GM10847 (cell line): ENCODE measurements around the gene RPS6KB1.

Experiments used
- POLR2A ChIP-seq: IDR thresholded peaks from 2 replicates; pipeline ENCODE4 v1.6.1; 2011; ENCODE audit not compliant: insufficient read length; ENCODE audit errors: extremely low read depth

Gene RPS6KB1

GRCh38 chr17:59892924-59893675 is at the start of gene RPS6KB1, which contains the start of gene TUBD1:
Gene RPS6KB1 (plus strand): TSS chr17:59893121. CDS start chr17:59893185, 64 bp downstream.
Gene TUBD1 (minus strand): TSS chr17:59892943. CDS start chr17:59891002, 1,941 bp downstream.
- TF ChIP-seq POLR2A: peak; percentile 97

GRCh38 chr17:59844884-59845594 is 47.9 kb upstream of the RPS6KB1 start:
- TF ChIP-seq POLR2A: no peak

- no peak for TF ChIP-seq POLR2A
Measured at GRCh38 chr17:59845595-59846393, 47.1 kb upstream of the RPS6KB1 start.

GRCh38 chr17:59846394-59847165 is 46.3 kb upstream of the RPS6KB1 start:
- no peak for TF ChIP-seq POLR2A

GRCh38 chr17:59848385-59848668 is 44.6 kb upstream of the RPS6KB1 start:
- no peak for TF ChIP-seq POLR2A

- TF ChIP-seq POLR2A: no peak
Measured at GRCh38 chr17:59848778-59849177, 44.1 kb upstream of the RPS6KB1 start.

- TF ChIP-seq POLR2A: no peak
Measured at GRCh38 chr17:59851439-59852375, 41.2 kb upstream of the RPS6KB1 start.

- TF ChIP-seq POLR2A: no peak
Measured at GRCh38 chr17:59853168-59853918, 39.6 kb upstream of the RPS6KB1 start.

GRCh38 chr17:59856859-59857794 is 35.8 kb upstream of the RPS6KB1 start:
- TF ChIP-seq POLR2A: no peak

GRCh38 chr17:59858167-59858816 is 34.6 kb upstream of the RPS6KB1 start:
- TF ChIP-seq POLR2A: no peak

- TF ChIP-seq POLR2A: no peak
Measured at GRCh38 chr17:59858932-59859331, 34.0 kb upstream of the RPS6KB1 start.

GRCh38 chr17:59859444-59860025 is 33.4 kb upstream of the RPS6KB1 start:
- TF ChIP-seq POLR2A: no peak

- no peak for TF ChIP-seq POLR2A
Measured at GRCh38 chr17:59863616-59864015, 29.3 kb upstream of the RPS6KB1 start.
